GM12873 (cell line): ENCODE data around the gene SOX13.

ENCODE experiments used
- CTCF ChIP-seq: IDR thresholded peaks from 2 replicates; pipeline ENCODE4 v1.5.1; 2012; ENCODE audit warnings: low read depth, mild to moderate bottlenecking, moderate library complexity, low read length, control low read depth; ENCODE audit not compliant: insufficient read depth; ENCODE audit errors: missing control alignments

SOX13 gene

GRCh38 chr1:204147406-204148383 lies 74.8 kb downstream of the SOX13 start:
- TF ChIP-seq CTCF = no peak

GRCh38 chr1:204149107-204149506 lies 76.2 kb downstream of the SOX13 start:
- no peak for TF ChIP-seq CTCF

GRCh38 chr1:204149635-204150565 lies 77.0 kb downstream of the SOX13 start:
- TF ChIP-seq CTCF = no peak

- no peak for TF ChIP-seq CTCF
Measured at GRCh38 chr1:204150702-204151551, 78.0 kb downstream of the SOX13 start.

- no peak for TF ChIP-seq CTCF
Measured at GRCh38 chr1:204151552-204152309, 78.8 kb downstream of the SOX13 start, which contains the start of gene ETNK2. Gene ETNK2 (minus strand): TSS chr1:204152044. CDS start chr1:204151852, 192 bp downstream.

- no peak for TF ChIP-seq CTCF
Measured at GRCh38 chr1:204152310-204153044, 79.6 kb downstream of the SOX13 start.
